Esophagus muscularis mucosa (tissue), 4 donors: Measurements from ENCODE around the gene LRMDA.

Experiments
- CTCF ChIP-seq, 3 experiments: fragments of 200-600 bp in 2 of 3; fragments of 450-650 bp in 1 of 3; sonication (generic) in 2 of 3; IDR thresholded peaks; one replicate each; pipeline ENCODE4 v1.5.1; 2017 to 2019; ENCODE audit warnings: antibody characterized with exemption in 3 of 3, mild to moderate bottlenecking in 2 of 3, moderate library complexity in 1 of 3
- EP300 ChIP-seq: sonication (generic); formaldehyde crosslinking; IDR thresholded peaks from one replicate; pipeline ENCODE4 v1.6.1; 2017; ENCODE audit warnings: antibody characterized with exemption
- POLR2A ChIP-seq: fragments of 450-650 bp; IDR thresholded peaks from one replicate; pipeline ENCODE4 v1.6.1; 2017; ENCODE audit warnings: antibody characterized with exemption, moderate library complexity, mild to moderate bottlenecking, low read depth
- POLR2AphosphoS5 ChIP-seq, 2 donors: sonication (generic); formaldehyde crosslinking; IDR thresholded peaks; one replicate each; pipeline ENCODE4 v1.6.1; 2017; ENCODE audit warnings: antibody characterized with exemption in 2 of 2

GRCh38 chr10:76133597-76134255 lies 702.3 kb downstream of the LRMDA start:
- TF ChIP-seq EP300 (no peak), CTCF (IDR thresholded peaks at IDR 0.05) (no peak), POLR2AphosphoS5 (IDR thresholded peaks at IDR 0.05) (no peak), POLR2A (no peak)
